Occipital lobe (tissue), 2 donors: ENCODE measurements around the gene VSIG1. TPM values are rescaled to one million over a fixed set of nuclear protein-coding genes. Genes with fewer than 3 reads are reported as not detected.

Experiments used
- DNase-seq: peaks from one replicate; lab custom pipeline; 2025; lab: John Stamatoyannopoulos, UW
- total RNA-seq: library from RNA; depleted of rRNA; stranded (reverse); fragments of >200 nt; gene quantifications from one replicate; pipeline ENCODE4 v1.2.3, GENCODE V29; 2014

VSIG1 gene
- not detected for total RNA-seq

DNA sequence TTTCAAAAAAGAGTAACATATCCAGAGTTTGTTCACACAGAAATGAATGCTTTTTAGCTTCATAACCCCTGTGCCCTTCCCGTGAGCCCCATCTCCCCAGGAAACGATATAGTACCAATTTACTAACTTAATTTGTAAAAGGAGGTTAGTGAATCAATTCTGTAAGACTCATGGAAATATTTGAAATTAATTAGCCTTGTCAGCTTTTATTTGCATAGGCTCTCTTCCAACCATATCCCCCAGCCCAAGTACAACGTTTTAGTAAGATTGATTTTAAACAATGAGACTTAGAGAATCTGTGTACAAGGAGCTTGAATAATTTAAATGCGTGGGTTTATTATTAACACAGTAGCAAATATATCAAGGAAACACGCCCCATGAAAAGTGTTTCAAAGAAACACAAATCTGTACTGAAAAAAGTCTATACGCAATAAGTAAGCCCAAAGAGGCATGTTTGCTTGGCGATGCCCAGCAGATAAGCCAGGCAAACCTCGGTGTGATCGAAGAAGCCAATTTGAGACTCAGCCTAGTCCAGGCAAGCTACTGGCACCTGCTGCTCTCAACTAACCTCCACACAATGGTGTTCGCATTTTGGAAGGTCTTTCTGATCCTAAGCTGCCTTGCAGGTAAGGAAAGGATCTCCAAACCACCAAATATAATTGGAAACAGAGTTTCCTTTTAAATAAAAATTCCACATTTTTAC is at the start of gene VSIG1:
Gene VSIG1 (plus strand): TSS at position 512 of the 703 bp plus-strand sequence. CDS start 66 bp downstream, at position 578.
- no peak for DNase-seq

DNA sequence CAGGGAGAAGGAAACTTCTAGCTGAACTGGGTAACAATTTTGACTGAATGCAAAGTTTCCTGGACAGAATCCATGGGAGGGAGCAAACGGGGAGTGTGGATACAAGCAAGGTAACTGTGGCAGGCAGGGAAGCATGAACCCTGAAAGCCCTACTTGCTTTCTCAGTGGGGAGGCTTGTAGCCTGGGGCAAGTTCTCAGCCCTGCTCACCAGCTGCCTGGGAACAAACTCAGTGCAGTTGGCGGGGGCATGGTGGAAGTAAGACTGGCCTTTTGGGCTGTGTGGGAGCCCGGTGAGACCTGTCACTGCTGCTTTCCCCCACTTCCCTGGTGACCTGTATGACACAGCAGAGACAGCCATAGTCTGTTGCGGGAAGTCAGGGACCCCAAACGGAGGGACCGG is 48.7 kb upstream of the VSIG1 start:
- no peak for DNase-seq

DNA sequence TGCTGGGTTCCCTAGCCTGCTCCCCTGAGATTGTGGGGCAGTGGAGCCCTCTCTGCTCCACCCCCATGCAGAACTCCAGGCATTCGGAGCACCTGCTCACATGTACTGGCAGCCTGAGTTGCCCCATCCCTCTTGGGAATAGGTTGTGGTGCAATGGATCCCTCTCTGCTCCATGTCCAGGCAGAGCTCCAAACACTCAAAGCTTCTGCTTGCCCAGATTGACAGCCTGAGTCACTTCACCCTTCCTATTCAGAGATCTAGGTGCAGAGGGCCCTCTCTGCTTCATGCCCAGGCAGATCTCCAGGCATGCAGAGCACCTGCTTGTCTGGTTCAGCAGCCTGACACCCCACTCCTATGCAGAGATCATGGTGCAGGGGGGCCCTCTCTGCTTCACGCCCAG is 44.1 kb upstream of the VSIG1 start:
- DNase-seq: no peak

DNA sequence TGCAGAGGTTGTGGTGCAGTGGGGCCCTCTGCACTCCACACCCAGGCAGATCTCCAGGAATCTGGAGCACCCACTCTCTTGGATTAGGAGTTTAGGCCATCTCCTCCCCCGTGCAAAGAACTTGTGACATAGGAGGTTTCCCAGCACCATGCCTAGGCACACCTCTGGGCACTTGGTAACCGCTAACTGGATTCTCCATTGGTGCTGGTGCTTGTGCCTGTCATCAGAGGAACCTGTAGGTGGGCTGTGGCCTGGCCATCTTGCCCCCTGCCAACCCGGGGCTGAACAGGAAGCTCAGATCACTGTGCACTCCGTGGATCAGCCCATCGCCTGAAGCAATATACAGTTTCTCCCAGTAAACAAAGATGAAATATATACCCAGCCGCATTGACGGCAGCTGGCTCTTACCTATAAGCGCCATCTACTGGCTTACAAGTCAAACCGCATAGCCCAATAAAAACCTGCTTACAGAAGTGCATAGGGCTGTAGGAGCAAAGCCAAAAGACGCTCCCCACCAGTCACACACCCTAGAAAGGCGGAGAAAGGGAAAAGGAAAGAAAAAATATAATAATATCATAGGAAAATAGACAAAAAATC is 43.5 kb upstream of the VSIG1 start:
- no peak for DNase-seq

DNA sequence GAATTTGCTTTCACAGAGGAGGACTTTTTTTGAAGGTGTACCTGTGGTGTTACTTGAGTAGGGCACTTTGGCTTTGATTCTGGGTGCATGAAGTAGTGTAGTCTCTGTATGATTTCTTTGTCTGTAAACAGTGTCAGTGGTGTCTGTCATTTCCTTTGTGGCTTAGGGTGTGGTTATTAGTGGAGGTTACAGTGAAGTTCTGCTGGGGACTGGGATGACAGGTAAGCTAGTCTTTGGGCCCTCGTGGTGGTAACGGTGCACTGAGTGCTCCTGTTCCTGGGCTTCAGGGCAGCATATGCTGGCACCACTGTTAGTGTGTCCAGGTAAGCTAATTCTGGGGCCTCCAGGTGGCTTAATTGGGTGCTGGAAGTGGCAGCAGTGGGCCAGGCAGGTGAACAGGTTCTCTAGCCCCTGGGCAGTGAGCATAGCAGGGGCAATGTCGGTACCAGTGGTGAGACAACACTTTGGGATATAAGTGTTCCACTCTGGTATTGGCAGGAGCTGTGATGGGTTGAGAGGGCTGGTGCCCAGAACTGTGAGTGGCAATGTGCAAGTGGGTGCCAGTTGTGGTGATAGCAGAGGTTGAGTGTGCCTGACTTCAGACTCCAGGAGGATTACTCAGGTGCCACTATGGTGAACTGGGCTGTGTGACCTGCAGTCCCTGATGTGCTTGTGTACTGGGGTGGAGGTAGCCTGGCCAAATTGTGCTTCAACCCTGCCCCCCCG is 26.0 kb upstream of the VSIG1 start:
- DNase-seq: no peak

DNA sequence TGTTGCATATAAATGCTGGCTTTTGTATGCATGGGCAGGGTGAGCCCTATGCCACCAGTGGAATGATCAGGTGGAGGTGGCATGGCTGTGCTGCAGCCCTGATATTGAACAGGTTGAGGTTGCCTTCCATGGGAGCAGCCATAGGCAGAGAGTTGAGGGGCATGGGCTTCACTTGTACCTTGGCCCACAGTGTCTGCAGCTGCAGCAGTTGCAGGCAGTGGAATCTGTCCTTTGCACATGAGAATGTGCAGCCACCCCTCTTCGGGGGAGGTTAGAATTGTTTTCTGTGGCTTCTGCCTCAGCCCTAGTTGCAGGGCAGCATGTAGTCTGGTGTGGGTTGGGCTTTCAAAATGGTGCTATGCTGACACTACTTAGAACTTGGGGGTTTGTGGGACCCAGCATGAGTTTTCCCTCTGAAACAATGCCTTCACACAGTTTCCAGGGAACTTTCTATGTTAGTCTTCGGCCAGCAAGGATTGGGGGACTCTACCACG is 25.4 kb upstream of the VSIG1 start:
- no peak for DNase-seq

DNA sequence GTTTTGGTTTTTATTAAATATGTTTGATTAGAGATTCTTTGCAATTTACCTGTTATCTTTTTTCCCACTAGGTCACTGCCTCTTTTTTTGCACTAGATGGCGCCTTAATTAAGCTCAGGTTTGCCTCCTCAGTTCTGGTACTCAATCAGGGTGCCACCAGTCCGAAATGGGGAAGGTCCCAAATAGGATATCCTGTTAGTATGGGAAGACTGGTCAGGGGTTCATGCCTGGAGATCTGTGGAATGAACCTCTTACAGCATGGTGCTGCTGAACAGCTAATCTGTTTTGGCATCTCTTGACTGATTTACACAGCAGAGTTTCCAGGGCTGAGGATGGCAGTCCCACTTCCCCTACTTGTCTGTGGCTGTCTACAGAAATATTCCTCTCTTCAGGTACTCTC is 24.2 kb upstream of the VSIG1 start:
- no peak for DNase-seq

DNA sequence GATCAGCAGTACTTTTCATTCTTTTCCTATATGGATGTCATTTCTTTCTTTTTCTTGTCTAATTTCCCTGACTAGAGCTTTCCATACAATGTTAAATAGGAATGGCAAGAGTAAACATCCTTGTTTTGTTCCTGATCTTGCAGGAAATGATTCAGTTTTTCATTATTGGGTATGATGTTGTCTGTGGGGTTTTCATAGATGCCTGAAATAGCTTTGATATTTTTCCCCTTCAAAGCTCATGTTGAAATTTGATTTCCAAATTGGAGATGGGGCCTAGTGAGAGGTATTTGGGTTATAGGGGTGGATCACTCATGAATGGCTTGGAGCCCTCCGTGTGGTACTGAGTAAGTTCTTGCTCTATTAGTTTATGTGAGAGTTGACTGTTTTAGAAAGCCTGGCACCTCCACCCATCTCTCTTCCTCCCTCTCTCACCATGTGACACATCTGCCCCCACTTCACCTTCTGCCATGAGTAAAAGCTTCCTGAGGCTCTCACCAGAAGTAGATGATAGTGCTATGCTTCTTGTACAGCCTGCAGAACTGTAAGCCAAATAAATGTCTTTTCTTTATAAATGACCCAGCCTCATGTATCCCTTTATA is 22.3 kb upstream of the VSIG1 start:
- no peak for DNase-seq

DNA sequence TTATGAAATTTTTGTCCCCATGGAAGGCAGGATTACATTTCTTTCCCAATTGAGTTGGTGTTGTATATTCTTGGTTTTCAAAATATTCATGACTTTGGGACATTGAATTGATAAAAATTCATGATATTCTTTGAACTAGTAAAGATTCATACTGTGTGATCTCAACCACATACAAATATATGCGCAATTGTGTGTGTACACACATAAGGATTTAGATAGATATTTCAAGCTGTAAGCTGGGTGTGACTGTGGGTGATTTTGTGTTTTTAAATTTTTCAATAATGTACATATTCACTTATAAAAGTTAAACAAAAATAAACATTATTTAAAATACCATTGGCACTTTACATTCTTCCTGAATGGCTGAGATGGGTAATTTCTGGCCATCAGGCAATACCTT is 19.5 kb upstream of the VSIG1 start:
- DNase-seq: no peak

DNA sequence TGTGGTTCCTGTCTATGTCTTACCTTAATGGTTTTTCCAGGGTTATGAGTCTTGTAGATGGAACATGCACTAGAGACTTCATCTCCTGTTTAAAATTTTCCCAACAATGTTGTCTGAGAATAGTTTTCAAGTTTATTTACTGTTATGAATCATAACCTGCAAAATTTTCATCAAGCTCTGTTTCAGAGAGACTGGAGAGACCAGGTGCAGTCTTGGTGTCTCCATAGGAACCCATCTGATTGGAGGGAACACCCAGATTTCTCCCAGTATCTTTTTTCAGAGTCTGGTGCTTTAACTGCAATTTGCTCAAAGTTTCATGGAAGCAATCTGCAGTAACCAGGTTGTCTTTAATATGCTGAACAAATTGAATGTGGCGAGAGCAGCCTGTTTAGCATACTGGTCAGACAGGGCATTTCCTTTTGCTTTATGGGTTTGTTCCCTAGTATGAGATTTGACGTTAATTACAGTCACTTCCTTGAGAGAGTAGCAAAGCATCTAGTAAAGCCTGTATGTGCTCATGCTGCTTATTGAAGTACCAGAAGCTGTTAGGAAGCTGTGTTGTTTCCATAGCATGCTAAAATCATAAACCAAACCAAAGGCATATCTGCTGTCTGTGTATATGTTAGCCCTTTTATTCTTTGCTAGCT is 18.8 kb upstream of the VSIG1 start:
- DNase-seq: no peak

DNA sequence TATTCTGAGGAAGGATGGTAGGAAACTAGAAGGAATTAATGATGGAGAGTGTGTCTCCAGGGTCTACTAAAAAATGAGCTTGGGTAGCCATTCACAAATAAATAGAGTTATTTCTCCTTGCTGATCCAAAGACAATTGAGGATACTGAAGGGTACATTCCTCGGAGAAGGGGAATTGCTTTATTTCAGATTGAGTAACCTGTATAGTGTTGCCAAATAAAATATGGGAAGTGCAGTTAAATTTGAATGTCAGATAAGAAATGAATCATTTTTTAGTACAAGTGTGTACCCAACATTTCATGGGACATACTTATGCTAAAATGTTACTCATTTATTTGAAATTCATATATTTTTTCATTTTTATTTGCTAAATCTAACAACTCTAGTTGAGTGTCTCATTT is 16.0 kb upstream of the VSIG1 start:
- DNase-seq: no peak

DNA sequence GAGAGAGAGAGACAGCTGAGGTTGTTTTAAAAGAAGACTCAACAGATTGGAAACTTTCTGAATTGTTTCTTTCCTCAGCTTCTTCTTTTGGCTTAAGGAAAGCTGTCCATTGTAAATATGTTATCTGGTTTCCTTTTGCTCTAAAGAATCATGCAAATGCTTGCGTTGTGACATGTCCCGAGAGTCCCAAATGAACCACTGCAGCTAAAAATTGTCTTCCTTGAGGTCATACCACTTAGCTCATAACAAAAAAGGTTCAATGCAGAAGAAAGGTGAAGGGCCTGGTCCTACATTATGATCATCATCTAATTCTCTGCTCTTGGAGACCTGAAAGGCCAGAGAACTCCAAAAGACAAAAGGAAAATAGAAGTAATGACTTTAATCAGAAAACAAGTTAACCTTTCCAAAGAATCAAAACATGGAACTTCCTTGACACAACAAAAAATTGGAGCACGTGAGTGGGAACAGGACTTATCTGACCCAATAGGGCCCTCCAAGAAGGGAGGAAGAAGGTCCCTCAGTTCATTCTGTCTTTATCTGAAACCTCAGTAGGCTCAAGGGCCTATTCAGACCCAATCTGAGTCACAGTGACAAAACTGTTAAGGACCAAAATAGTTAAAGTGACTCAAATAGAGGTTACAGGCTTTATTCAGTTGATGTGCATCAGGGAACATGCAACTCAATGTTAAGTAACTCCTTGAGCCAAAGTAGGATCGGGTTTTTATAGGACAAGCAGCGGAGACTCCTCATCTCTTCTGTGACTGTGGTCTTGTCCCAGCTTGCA is 14.7 kb upstream of the VSIG1 start:
- DNase-seq: no peak

DNA sequence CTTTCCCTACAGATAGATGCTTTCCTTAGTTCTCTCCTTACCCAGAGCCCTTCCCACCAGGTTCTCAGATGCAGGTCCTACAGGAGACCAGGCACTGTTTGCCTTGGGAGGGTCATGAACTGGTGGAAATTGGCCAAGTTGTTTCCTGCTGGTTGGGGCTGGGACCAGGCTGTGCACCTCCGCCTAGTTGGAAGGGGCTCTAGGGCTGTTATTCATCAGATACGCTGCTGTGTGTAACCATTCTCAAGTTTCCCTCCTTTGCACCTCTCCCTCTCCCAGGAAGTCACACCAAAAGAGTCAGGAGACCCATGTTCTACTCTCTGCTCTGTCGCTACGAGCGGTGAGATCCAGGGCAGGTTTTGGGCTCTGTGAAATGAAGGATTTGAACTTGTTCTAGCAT is 11.9 kb upstream of the VSIG1 start:
- no peak for DNase-seq

DNA sequence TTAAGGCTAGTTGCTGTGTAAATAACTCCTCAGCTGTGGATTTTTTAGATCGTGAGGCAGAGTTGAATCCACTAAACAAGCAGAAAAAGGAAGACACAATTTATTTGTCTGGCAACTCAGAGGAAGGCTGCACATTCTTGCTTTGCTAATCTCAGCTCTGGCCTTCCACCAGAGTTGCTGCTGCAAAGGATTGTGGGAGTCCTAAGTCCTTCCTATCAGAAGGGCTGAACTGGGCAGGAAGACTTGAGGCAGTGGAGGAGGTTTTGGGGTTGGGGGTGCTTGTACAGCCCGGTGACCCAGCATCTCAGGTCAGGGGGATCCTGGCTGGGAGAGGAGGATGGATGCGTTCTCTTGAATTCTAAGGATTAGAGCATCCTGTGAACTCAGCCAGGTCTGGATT is 11.0 kb upstream of the VSIG1 start:
- no peak for DNase-seq

DNA sequence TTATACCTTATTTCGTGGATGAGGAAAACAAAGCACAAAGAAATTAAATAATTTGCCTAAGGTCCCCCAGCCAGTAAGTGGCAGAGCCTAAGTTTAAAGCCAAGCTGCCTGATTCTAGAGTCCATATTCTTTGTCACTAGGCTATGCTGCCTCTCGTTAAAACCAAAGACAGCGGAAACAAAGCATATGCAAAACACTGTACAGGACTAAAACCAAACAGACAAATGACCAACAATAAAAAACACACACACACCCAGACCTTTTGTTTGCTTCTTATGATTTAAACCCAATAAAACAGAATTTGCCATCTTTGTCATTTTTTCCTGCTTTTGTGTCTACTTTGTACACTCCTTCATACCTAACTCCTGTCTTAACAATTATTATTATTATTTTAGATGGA is 10.1 kb upstream of the VSIG1 start:
- no peak for DNase-seq

DNA sequence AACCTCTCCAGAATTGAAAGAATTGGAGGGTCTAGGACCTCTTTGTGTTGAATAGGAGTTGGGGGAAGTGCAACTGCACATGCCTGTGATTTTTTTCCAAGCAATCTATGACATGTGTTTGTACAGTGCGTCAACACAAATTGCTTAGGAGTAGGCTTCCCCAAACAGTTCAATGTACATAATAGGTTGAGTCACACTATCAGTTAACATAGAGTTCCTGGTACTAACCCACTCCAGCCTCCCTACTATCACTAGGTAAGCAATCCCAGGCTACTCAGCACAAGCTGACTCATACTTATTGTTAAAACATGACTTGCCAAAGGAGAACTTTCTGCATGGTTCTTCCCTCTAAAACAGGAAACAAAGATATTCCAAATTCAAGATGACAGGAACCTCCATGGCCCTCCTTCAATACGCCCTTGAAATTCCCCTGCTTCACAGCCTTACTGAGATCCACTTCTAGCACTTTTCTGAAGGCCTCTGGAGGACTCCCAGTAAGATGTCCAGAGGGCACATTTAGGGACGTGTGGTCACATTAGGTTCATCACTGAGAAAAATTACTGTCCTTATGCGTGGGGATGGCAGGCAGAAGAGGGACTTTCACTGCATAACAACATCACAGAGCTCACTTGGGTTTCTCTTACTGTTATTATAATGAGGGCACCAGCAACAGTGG is 8.4 kb upstream of the VSIG1 start:
- DNase-seq: no peak

DNA sequence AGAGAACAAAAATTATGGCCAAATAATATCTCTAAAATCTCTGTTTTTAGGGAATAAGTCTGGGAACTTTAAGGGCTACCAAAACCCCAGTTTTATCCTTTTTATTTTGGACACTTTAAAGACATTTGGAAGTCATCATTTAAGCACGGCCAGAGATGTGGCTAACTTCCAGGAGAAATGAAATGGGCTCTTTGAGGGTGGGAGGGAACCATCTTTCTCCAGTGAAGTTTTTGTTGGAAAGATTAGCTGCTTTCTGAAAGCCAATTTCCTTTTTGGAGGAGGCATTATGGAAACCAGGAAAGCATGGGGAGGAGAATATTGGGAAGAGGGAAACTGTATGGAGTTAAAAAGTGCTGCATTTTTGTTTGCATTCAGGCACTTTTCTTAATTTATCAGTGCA is 4.8 kb downstream of the VSIG1 start:
- no peak for DNase-seq

DNA sequence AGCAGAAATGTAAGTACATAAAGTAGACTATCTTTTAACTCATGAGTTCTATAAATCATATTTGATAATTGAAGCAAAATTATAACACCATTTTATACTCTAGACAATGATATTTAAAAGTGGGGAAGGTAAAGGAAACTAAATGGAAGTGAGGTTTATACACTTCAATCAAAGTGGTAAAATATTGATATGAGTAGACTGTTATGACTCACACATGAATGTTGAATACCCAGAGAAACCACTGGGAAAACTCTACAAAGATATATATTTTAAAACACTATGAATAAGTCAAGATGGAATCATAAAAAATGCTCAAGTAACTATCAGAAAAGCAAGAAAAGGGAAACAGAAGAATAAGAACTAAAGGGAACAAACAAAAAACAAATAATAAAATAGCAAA is 8.4 kb downstream of the VSIG1 start:
- DNase-seq: no peak

DNA sequence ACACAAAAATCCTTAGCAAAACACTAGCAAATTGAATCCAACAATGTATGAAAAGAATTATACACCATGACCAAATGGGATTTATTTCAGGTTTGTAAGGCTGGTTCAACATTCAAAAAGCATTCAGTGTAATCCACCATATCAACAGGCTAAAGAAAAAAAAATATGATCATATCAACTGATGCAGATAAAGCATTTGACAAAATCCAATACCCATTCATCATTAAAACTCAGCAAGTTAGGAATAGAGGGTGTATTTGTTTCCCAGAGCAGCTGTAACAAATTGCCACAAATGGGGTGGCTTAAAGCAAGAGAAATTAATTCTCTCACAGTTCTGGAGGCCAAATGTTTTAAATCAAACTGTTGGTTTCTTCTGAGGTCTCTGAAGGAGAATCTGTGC is 10.7 kb downstream of the VSIG1 start:
- no peak for DNase-seq

DNA sequence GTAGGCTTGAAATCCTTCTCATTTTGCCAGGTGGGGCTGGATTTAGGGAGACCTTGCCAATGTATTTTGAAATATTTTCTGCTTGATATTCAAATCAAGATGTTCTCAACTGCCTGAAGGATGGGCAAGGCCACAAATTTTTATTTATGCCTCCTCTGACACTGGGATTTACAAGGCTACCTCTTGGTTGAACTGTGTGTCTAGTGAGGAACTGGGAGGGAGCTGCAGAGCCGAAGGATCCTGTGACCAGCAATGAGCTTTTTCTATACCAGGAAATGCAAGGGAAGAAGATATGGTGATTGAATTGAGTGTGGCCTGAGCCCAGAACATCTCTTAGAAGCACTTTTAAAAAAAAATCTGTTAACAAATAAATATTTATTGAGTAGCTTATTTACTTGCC is 14.9 kb downstream of the VSIG1 start:
- no peak for DNase-seq
